HG03571 (cell line): ENCODE measurements around the gene OFD1.
"Not testable (repeated sequence)": the region's sequence is repeated elsewhere in the genome, so short reads cannot be mapped to it uniquely, and the experiment has no call there.

ENCODE experiments used
- ATAC-seq: cut with Tn5 transposase; IDR thresholded peaks from one replicate; pipeline ENCODE4 v1.9.1; 2021; ENCODE audit not compliant: unreplicated experiment

The OFD1 gene

GRCh38 chrX:13703135-13703534, 31.4 kb upstream of the OFD1 start:
- ATAC-seq: no peak

- ATAC-seq: no peak
Observed at GRCh38 chrX:13703589-13703988, 31.0 kb upstream of the OFD1 start.

GRCh38 chrX:13711141-13711540, 23.4 kb upstream of the OFD1 start:
- ATAC-seq: no peak

GRCh38 chrX:13716455-13716854, 18.1 kb upstream of the OFD1 start:
- no peak for ATAC-seq

- no peak for ATAC-seq
Observed at GRCh38 chrX:13716905-13717304, 17.6 kb upstream of the OFD1 start.

GRCh38 chrX:13717700-13718472, 16.7 kb upstream of the OFD1 start:
- ATAC-seq: no peak

- ATAC-seq: no peak
Observed at GRCh38 chrX:13719192-13719856, 15.2 kb upstream of the OFD1 start.

- ATAC-seq: no peak
Observed at GRCh38 chrX:13721371-13721770, 13.2 kb upstream of the OFD1 start.

- ATAC-seq: no peak
Observed at GRCh38 chrX:13721819-13722519, 12.6 kb upstream of the OFD1 start.

- ATAC-seq: not testable (repeated sequence)
Observed at GRCh38 chrX:13724878-13725277, 9.7 kb upstream of the OFD1 start.

GRCh38 chrX:13726583-13726982, 8.0 kb upstream of the OFD1 start:
- not testable (repeated sequence) for ATAC-seq

- ATAC-seq: not testable (repeated sequence)
Observed at GRCh38 chrX:13730523-13730922, 4.0 kb upstream of the OFD1 start.

GRCh38 chrX:13732246-13733067, 2.1 kb upstream of the OFD1 start:
- ATAC-seq: no peak

GRCh38 chrX:13733506-13733905, 1.0 kb upstream of the OFD1 start:
- no peak for ATAC-seq

- ATAC-seq: no peak
Observed at GRCh38 chrX:13741695-13742094, 7.1 kb downstream of the OFD1 start.

- peak; percentile 92 for ATAC-seq
Observed at GRCh38 chrX:13742397-13743176, 8.0 kb downstream of the OFD1 start.

GRCh38 chrX:13747836-13748235, 13.3 kb downstream of the OFD1 start:
- no peak for ATAC-seq

GRCh38 chrX:13748486-13748885, 13.9 kb downstream of the OFD1 start:
- ATAC-seq: no peak

GRCh38 chrX:13750204-13750603, 15.7 kb downstream of the OFD1 start:
- ATAC-seq: no peak

- ATAC-seq: no peak
Observed at GRCh38 chrX:13750812-13751211, 16.3 kb downstream of the OFD1 start.
